ENCODE data around the gene PLP2. TPM values are rescaled to one million over a fixed set of nuclear protein-coding genes. Genes with fewer than 3 reads are reported as not detected.

PLP2 gene
- total RNA-seq, 1 experiment from 2014 or later = 273 TPM

DNA sequence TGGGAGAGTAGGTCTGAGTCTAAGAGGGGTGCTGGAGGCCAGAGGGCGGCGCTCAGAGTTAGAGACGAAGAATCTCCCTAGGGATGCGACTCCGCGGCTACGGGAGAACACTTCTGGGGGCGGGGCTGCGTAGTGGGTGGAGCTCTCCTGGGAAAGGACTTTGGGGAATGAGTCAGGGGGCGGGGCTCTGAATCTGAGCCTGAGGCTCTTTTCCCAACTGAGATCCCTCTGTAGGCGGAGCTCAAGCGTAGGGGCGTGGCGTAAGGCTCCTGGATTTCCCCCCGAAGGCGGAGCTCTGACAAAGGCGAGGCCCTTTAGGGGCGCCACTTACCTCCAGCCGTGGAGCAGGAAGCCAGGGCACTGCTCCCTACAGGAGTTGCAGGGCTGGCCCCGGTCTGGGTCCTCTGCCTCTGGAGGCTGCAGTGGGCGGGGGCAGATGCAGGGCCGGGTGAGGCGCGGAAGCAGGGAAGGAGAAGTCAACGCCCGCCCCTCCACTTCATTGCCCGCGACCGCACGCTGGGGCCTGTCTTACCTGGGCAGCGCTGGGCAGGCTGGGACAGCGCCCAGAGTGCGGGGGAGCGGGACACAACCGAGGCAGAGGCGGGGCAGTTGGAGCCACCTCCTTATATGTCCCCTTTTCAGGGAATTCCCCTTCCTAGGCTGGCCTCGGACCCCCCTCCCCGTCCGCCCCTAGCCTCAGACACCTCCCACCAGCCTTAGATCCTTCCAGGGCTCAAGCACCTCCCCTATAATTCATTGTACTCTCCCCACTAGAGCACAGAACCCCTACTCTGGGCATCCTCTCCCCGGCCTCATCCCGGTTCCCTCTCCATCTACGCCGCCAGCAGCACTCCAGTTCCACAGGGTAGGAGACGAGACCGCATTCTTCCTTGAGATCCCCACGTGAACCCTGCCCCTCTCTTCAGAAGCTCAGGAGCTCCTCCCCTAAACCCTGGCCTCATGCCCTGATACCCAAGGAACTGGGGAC is 12.9 kb downstream of the PLP2 start:
- peak overlapping the region; percentile 77 for H3K27ac Mint-ChIP-seq (ENCODE audit: unreplicated experiment)
- CTCF ChIA-PET = interaction anchor here (1.0 to 1.8 kb wide), 2 partner anchors 18 to 29 kb away, joined by 4 to 11 read pairs; no protein-coding TSS in a partner anchor
- H3K4me1 Mint-ChIP-seq (ENCODE audit: low read depth, unreplicated experiment) = peaks cover 20% of the 10 kb centered on the region
- no peaks in the 10 kb centered on the region for H3K27me3 Mint-ChIP-seq (ENCODE audit: unreplicated experiment)
- peaks cover 55% of the 10 kb centered on the region for H3K36me3 Mint-ChIP-seq (ENCODE audit: insufficient read depth, unreplicated experiment)
- DNase-seq = peak; percentile 93
- H3K4me3 Mint-ChIP-seq (ENCODE audit: low read depth, unreplicated experiment) = peak overlapping the region; percentile 86
- intact Hi-C loops (cut with micrococcal nuclease; ENCODE audit: unreplicated experiment) = no loop called here
- no TSS peak for BruUV-seq (replicated peaks)
- TF ChIP-seq, protein P1, sequence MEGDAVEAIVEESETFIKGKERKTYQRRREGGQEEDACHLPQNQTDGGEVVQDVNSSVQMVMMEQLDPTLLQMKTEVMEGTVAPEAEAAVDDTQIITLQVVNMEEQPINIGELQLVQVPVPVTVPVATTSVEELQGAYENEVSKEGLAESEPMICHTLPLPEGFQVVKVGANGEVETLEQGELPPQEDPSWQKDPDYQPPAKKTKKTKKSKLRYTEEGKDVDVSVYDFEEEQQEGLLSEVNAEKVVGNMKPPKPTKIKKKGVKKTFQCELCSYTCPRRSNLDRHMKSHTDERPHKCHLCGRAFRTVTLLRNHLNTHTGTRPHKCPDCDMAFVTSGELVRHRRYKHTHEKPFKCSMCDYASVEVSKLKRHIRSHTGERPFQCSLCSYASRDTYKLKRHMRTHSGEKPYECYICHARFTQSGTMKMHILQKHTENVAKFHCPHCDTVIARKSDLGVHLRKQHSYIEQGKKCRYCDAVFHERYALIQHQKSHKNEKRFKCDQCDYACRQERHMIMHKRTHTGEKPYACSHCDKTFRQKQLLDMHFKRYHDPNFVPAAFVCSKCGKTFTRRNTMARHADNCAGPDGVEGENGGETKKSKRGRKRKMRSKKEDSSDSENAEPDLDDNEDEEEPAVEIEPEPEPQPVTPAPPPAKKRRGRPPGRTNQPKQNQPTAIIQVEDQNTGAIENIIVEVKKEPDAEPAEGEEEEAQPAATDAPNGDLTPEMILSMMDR (IDR thresholded peaks at IDR 0.05; ENCODE audit: unreplicated experiment) = no peak
- H3K9me3 Mint-ChIP-seq (ENCODE audit: low read depth, unreplicated experiment) = no peaks in the 10 kb centered on the region

GRCh38 chrX:49186125-49187027 is 14.7 kb downstream of the PLP2 start, which contains the start of gene PRICKLE3:
PRICKLE3 (minus strand) TSS chrX:49186373; CDS start chrX:49186297, 76 bp downstream.
- BruUV-seq (replicated peaks) = no TSS peak
- Mint-ChIP-seq H3K9me3 (ENCODE audit: low read depth, unreplicated experiment) (no peaks in the 10 kb centered on the region), H3K4me1 (ENCODE audit: low read depth, unreplicated experiment) (peaks cover 38% of the 10 kb centered on the region), H3K27me3 (ENCODE audit: unreplicated experiment) (peaks cover 6% of the 10 kb centered on the region), H3K4me3 (ENCODE audit: low read depth, unreplicated experiment) (peak within 1 kb of the TSS; percentile 86), H3K27ac (ENCODE audit: unreplicated experiment) (peak within 1 kb of the TSS; percentile 77), H3K36me3 (ENCODE audit: insufficient read depth, unreplicated experiment) (peaks cover 61% of the 10 kb centered on the region)
- CTCF ChIA-PET = no interaction called here
- peak; percentile 87 for DNase-seq
- intact Hi-C loops (cut with micrococcal nuclease; ENCODE audit: unreplicated experiment) = no loop called here
- TF ChIP-seq, protein P1 (IDR thresholded peaks at IDR 0.05; ENCODE audit: unreplicated experiment) = no peak

DNA sequence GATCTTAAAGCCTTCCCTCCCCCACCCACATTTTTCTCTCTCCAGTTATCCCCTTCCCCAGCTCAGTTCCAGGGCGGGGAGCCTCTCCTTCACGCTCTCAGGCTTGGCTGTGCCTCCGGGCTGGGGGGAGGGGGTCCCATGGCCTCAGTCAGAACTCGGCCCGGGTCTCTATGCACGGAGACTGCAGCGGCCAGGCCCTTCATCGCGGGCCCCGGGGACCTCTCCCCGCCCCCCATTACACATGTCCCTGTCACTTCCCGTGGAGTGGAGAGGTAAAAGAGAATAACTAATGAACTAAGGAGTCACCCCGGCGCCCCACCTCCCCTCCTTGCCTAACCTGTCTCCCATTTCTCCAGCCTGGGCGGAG is 15.3 kb downstream of the PLP2 start:
- Mint-ChIP-seq H3K27me3 (ENCODE audit: unreplicated experiment) (peaks cover 9% of the 10 kb centered on the region), H3K4me1 (ENCODE audit: low read depth, unreplicated experiment) (peaks cover 40% of the 10 kb centered on the region), H3K9me3 (ENCODE audit: low read depth, unreplicated experiment) (no peaks in the 10 kb centered on the region), H3K27ac (ENCODE audit: unreplicated experiment) (peak overlapping the region; percentile 29), H3K4me3 (ENCODE audit: low read depth, unreplicated experiment) (peak overlapping the region; percentile 86), H3K36me3 (ENCODE audit: insufficient read depth, unreplicated experiment) (peaks cover 66% of the 10 kb centered on the region)
- intact Hi-C loops (cut with micrococcal nuclease; ENCODE audit: unreplicated experiment) = no loop called here
- no TSS peak for BruUV-seq (replicated peaks)
- DNase-seq = no peak
- TF ChIP-seq, protein P1 (IDR thresholded peaks at IDR 0.05; ENCODE audit: unreplicated experiment) = no peak
- CTCF ChIA-PET = no interaction called here

DNA sequence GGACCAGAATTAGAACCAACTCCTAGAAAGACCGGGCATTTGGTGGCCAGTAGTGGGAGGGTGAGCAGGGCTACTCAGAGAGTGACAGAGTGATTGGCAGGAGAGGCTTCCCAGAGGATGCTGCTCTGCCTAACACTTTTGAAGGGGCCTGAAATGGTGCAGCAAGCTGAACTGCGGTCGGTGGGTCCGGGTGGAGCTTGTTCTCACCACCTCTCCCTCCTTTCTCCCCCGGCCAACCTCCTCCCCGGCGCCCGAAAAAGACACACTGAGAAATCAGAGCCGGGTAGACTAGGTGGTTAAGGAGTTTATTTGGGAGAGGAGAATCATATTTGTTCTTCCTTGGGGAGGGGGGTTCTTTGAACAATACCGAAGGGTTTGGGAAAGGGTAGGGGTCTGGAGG is 15.8 kb downstream of the PLP2 start:
- no peak for DNase-seq
- TF ChIP-seq, protein P1 (IDR thresholded peaks at IDR 0.05; ENCODE audit: unreplicated experiment) = no peak
- H3K27ac Mint-ChIP-seq (ENCODE audit: unreplicated experiment) = no peak overlapping the region
- H3K4me1 Mint-ChIP-seq (ENCODE audit: low read depth, unreplicated experiment) = peaks cover 40% of the 10 kb centered on the region
- H3K4me3 Mint-ChIP-seq (ENCODE audit: low read depth, unreplicated experiment) = no peak overlapping the region
- CTCF ChIA-PET = interaction anchor here (0.5 kb wide), 1 partner anchor 1813 kb away, joined by 4 read pairs; no protein-coding TSS in a partner anchor
- H3K27me3 Mint-ChIP-seq (ENCODE audit: unreplicated experiment) = peaks cover 9% of the 10 kb centered on the region
- H3K9me3 Mint-ChIP-seq (ENCODE audit: low read depth, unreplicated experiment) = no peaks in the 10 kb centered on the region
- peaks cover 66% of the 10 kb centered on the region for H3K36me3 Mint-ChIP-seq (ENCODE audit: insufficient read depth, unreplicated experiment)
- intact Hi-C loops (cut with micrococcal nuclease; ENCODE audit: unreplicated experiment) = no loop called here
- no TSS peak for BruUV-seq (replicated peaks)
